ENCODE data around the gene DIS3L2. TPM values are rescaled to one million over a fixed set of nuclear protein-coding genes. Genes with fewer than 3 reads are reported as not detected.
"Not testable (repeated sequence)": the region's sequence is repeated elsewhere in the genome, so short reads cannot be mapped to it uniquely, and the experiment has no call there.

DIS3L2 gene
- total RNA-seq, 1 experiment from 2014 or later = 32.6 TPM

GRCh38 chr2:232382331-232383225 is 421.1 kb downstream of the DIS3L2 start:
- no peak for DNase-seq (ENCODE audit: unreplicated experiment)
- CTCF ChIA-PET = no interaction called here
- peaks cover 33% of the 10 kb centered on the region for H3K27me3 Mint-ChIP-seq (ENCODE audit: insufficient read depth, unreplicated experiment)
- H3K27ac Mint-ChIP-seq (ENCODE audit: low read depth, unreplicated experiment) = no peak overlapping the region
- H3K9me3 Mint-ChIP-seq (ENCODE audit: unreplicated experiment) = no peaks in the 10 kb centered on the region
- no peaks in the 10 kb centered on the region for H3K36me3 Mint-ChIP-seq (ENCODE audit: insufficient read depth, unreplicated experiment)
- intact Hi-C loops (cut with micrococcal nuclease) = no loop called here
- POLR2A ChIA-PET = no interaction called here
- TF ChIP-seq CTCF (IDR thresholded peaks at IDR 0.05; ENCODE audit: unreplicated experiment) = no peak
- no peak overlapping the region for H3K4me3 Mint-ChIP-seq (ENCODE audit: unreplicated experiment)
- BruUV-seq (replicated peaks) = no TSS peak
- no peaks in the 10 kb centered on the region for H3K4me1 Mint-ChIP-seq (ENCODE audit: insufficient read depth, unreplicated experiment)

- no peak for TF ChIP-seq CTCF (IDR thresholded peaks at IDR 0.05; ENCODE audit: unreplicated experiment)
- DNase-seq (ENCODE audit: unreplicated experiment) = no peak
- ChIA-PET CTCF (no interaction called here), POLR2A (no interaction called here)
- Mint-ChIP-seq H3K36me3 (ENCODE audit: insufficient read depth, unreplicated experiment) (no peaks in the 10 kb centered on the region), H3K4me3 (ENCODE audit: unreplicated experiment) (no peak overlapping the region), H3K9me3 (ENCODE audit: unreplicated experiment) (no peaks in the 10 kb centered on the region), H3K27ac (ENCODE audit: low read depth, unreplicated experiment) (no peak overlapping the region), H3K27me3 (ENCODE audit: insufficient read depth, unreplicated experiment) (peaks cover 41% of the 10 kb centered on the region), H3K4me1 (ENCODE audit: insufficient read depth, unreplicated experiment) (no peaks in the 10 kb centered on the region)
- no TSS peak for BruUV-seq (replicated peaks)
- intact Hi-C loops (cut with micrococcal nuclease) = no loop called here
These were observed 423.0 kb downstream of the DIS3L2 start for GRCh38 chr2:232384466-232384865.

GRCh38 chr2:232385058-232385457 is 423.5 kb downstream of the DIS3L2 start:
- BruUV-seq (replicated peaks); DNase-seq (ENCODE audit: unreplicated experiment); CTCF ChIA-PET; H3K36me3 Mint-ChIP-seq (ENCODE audit: insufficient read depth, unreplicated experiment); H3K9me3 Mint-ChIP-seq (ENCODE audit: unreplicated experiment); H3K4me1 Mint-ChIP-seq (ENCODE audit: insufficient read depth, unreplicated experiment); H3K27ac Mint-ChIP-seq (ENCODE audit: low read depth, unreplicated experiment); H3K4me3 Mint-ChIP-seq (ENCODE audit: unreplicated experiment); intact Hi-C loops (cut with micrococcal nuclease): not testable (repeated sequence)
- POLR2A ChIA-PET = interaction anchor here (1.3 kb wide), 1 partner anchor 13 kb away, joined by 4 read pairs; no protein-coding TSS in a partner anchor
- peaks cover 47% of the 10 kb centered on the region for H3K27me3 Mint-ChIP-seq (ENCODE audit: insufficient read depth, unreplicated experiment)

GRCh38 chr2:232385660-232386489 is 424.4 kb downstream of the DIS3L2 start:
- TF ChIP-seq CTCF (IDR thresholded peaks at IDR 0.05; ENCODE audit: unreplicated experiment) = no peak
- intact Hi-C loops (cut with micrococcal nuclease) = no loop called here
- Mint-ChIP-seq H3K9me3 (ENCODE audit: unreplicated experiment) (no peaks in the 10 kb centered on the region), H3K4me1 (ENCODE audit: insufficient read depth, unreplicated experiment) (no peaks in the 10 kb centered on the region), H3K36me3 (ENCODE audit: insufficient read depth, unreplicated experiment) (no peaks in the 10 kb centered on the region), H3K4me3 (ENCODE audit: unreplicated experiment) (no peak overlapping the region), H3K27me3 (ENCODE audit: insufficient read depth, unreplicated experiment) (peaks cover 55% of the 10 kb centered on the region), H3K27ac (ENCODE audit: low read depth, unreplicated experiment) (no peak overlapping the region)
- ChIA-PET POLR2A (interaction anchor here (1.3 kb wide), 1 partner anchor 13 kb away, joined by 4 read pairs; no protein-coding TSS in a partner anchor), CTCF (no interaction called here)
- no peak for DNase-seq (ENCODE audit: unreplicated experiment)
- BruUV-seq (replicated peaks) = no TSS peak
